Colonic mucosa (tissue), 4 donors: ENCODE data around the gene FCER2. TPM values are rescaled to one million over a fixed set of nuclear protein-coding genes. Genes with fewer than 3 reads are reported as not detected.
A peak's percentile ranks its signal among the peaks of the same experiment; 100 is the strongest.

Experiments
- DNase-seq: peaks from one replicate; pipeline ENCODE4 v3.0.0-alpha.2; 2020
- H3K27ac ChIP-seq: fragments of 200-600 bp; one replicate; pipeline ENCODE4 v1.8.0; 2021
- H3K27me3 ChIP-seq: fragments of 200-600 bp; one replicate; pipeline ENCODE4 v1.8.0; 2021
- H3K36me3 ChIP-seq: fragments of 200-600 bp; one replicate; pipeline ENCODE4 v1.8.0; 2021
- H3K4me1 ChIP-seq: fragments of 200-600 bp; one replicate; pipeline ENCODE4 v1.8.0; 2021; ENCODE audit warnings: mild to moderate bottlenecking
- H3K4me3 ChIP-seq: fragments of 200-600 bp; one replicate; pipeline ENCODE4 v1.8.0; 2021
- H3K9ac ChIP-seq, 2 donors: one replicate each; pipeline ENCODE4 v1.7.0; 2013; ENCODE audit warnings: control low read depth in 2 of 2, low read depth in 2 of 2, low read length in 2 of 2
- H3K9me3 ChIP-seq: fragments of 200-600 bp; one replicate; pipeline ENCODE4 v1.8.0; 2021
- intact Hi-C: fragments of 100-400 bp; cut with DNase I; formaldehyde crosslinking; loops from one replicate; pipeline ENCODE4 v1.14.1; 2022
- total RNA-seq, 2 donors: library from RNA; stranded (reverse); fragmentation: NEBNext Ultra II Directional in 1 of 2; extraction: Animal tissue kit (Norgen Biotek cat#: 25700) in 1 of 2; gene quantifications; one replicate each; pipeline ENCODE4 v1.2.1, GENCODE V29; 2021
- TF ChIP-seq, protein P1 (sequence below): fragments of 200-600 bp; IDR thresholded peaks from one replicate; pipeline ENCODE4 v1.8.0; 2022; ENCODE audit warnings: antibody characterized with exemption, mild to moderate bottlenecking
- donor health status: healthy.
- donor health status: DM: no; HTN: no; CAD: no.
- donor health status: DM: no; HTN: no; CAD: no.

FCER2 gene
- total RNA-seq, 2 donors from 2014 or later, result 0.35 to 1.3 TPM

DNA sequence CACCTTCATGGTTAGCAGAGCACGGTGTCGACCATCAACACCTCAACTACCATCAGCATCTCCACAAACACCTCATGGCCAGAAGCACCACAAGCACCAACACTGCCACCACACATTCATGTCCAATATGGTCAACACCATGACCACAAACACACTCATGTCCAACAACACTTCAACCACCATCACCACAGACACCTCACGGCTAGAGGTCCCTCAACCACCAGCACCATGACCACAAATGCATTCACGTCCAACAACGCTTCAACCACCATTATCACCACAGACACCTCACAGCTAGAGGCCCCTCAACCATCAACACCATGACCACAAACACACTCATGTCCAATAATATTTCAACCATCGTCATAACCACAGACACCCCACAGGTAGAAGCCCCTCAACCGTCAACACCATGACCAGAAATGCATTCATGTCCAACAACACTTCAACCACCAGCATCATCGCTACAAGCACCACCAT, 11.1 kb downstream of the FCER2 start:
- TF ChIP-seq, protein P1, sequence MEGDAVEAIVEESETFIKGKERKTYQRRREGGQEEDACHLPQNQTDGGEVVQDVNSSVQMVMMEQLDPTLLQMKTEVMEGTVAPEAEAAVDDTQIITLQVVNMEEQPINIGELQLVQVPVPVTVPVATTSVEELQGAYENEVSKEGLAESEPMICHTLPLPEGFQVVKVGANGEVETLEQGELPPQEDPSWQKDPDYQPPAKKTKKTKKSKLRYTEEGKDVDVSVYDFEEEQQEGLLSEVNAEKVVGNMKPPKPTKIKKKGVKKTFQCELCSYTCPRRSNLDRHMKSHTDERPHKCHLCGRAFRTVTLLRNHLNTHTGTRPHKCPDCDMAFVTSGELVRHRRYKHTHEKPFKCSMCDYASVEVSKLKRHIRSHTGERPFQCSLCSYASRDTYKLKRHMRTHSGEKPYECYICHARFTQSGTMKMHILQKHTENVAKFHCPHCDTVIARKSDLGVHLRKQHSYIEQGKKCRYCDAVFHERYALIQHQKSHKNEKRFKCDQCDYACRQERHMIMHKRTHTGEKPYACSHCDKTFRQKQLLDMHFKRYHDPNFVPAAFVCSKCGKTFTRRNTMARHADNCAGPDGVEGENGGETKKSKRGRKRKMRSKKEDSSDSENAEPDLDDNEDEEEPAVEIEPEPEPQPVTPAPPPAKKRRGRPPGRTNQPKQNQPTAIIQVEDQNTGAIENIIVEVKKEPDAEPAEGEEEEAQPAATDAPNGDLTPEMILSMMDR, result no peak
- Histone ChIP-seq H3K9me3 (no peaks in the 10 kb centered on the region), H3K4me1 (no peaks in the 10 kb centered on the region), H3K4me3 (no peak overlapping the region), H3K9ac (no peak overlapping the region), H3K27ac (no peak overlapping the region), H3K36me3 (no peaks in the 10 kb centered on the region), H3K27me3 (no peaks in the 10 kb centered on the region)
- DNase-seq, result no peak
- intact Hi-C loops, result no loop called here

DNA sequence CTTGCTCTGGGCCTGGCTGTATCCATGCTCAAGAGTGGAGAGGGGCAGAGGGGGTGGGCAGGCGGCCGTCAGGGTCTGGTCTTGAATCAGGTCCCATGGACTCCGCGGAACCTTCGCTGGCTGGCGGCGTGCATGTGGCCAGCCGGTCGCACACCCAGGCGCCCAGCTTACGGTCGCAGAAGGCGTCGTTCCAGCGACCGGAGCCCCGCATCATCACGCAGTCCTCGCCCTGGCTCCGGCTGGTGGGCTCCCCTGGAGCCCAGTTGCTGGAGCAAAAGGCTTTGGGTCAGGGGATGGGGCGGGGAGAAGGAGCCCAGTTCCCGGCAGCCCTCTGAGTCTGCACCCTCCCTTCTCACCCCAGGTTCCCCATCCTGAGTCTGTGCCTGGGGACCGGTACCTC, 12.8 kb downstream of the FCER2 start:
- H3K9me3 ChIP-seq, result no peaks in the 10 kb centered on the region
- no peaks in the 10 kb centered on the region for H3K36me3 ChIP-seq
- no peak overlapping the region for H3K4me3 ChIP-seq
- intact Hi-C loops, result no loop called here
- TF ChIP-seq, protein P1, result no peak
- no peaks in the 10 kb centered on the region for H3K4me1 ChIP-seq
- no peak overlapping the region for H3K27ac ChIP-seq
- H3K9ac ChIP-seq, result no peak overlapping the region
- no peak for DNase-seq
- H3K27me3 ChIP-seq, result no peaks in the 10 kb centered on the region

DNA sequence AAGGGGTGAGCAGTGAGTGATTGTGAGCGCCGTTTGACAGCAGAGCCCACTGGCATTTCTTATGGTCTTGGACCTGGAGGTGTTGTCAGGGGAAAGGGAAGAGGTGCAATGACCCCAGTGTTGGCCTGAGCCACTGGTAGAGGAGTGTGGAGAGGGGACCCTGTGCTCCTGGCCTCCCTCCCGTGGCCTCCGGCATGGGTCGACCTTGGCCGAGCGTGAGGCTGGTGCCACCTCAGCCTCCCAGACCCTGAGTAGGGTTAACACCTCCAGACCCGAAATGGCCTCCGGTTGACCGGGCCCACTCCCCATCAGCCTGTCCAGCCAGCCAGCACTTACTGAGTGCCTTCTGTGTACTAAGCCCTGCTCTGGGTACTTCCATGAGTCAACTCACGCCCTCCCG, 14.8 kb downstream of the FCER2 start:
- intact Hi-C loops, result no loop called here
- no peak overlapping the region for H3K27ac ChIP-seq
- TF ChIP-seq, protein P1, result no peak
- no peaks in the 10 kb centered on the region for H3K27me3 ChIP-seq
- no peaks in the 10 kb centered on the region for H3K36me3 ChIP-seq
- H3K9me3 ChIP-seq, result no peaks in the 10 kb centered on the region
- no peak for DNase-seq
- H3K4me3 ChIP-seq, result no peak overlapping the region
- no peaks in the 10 kb centered on the region for H3K4me1 ChIP-seq
- peak overlapping the region in 1 of 2 donors; percentile 2 for H3K9ac ChIP-seq

DNA sequence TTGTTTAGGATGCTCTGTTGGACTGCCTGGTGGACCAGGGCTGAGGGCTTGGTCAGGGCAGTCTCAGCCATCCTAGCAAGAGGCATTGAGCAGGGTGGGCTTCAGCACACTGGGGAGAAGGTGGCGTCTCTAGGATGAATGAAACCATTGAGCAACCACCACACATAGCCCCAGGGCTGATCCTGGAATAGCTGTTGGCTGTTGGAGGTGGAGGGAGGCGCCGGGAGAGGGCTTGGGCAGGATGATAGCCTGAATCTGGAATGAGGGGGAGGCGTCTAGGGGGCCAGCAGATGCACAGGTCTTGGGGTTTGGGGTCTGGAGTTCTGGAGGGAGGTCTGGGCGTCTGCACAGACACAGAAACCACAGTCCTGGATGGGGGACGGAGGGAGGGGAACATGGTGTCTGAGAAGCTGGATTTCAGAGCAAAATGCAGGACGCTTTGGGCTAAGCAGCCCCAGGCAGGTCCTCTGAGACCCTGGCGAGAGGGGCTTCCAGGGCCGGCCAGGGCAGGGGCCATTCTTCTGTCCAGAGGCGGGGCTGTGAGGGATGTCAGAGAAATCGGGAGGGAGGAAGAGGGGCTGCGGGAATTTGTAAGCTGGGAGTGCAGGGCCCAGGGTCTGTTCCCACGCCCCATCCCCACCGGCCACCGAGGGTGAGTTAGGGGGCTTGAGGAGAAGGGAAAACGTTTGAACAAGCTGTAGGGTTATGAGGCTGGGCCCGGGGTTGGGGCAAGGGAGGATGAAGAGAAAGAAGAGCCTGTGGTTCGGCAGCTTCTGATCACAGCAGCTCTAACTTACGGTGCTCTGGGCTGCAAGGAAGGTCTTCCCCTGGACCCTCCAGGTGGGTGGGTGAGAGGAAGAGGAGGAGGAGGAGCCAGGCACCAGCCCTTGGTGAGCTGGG, 16.1 kb downstream of the FCER2 start:
- Histone ChIP-seq H3K36me3 (no peaks in the 10 kb centered on the region), H3K9me3 (no peaks in the 10 kb centered on the region), H3K4me3 (no peak overlapping the region), H3K27ac (no peak overlapping the region), H3K9ac (no peak overlapping the region), H3K27me3 (no peaks in the 10 kb centered on the region), H3K4me1 (no peaks in the 10 kb centered on the region)
- intact Hi-C loops, result no loop called here
- TF ChIP-seq, protein P1, result no peak
- DNase-seq, result no peak

DNA sequence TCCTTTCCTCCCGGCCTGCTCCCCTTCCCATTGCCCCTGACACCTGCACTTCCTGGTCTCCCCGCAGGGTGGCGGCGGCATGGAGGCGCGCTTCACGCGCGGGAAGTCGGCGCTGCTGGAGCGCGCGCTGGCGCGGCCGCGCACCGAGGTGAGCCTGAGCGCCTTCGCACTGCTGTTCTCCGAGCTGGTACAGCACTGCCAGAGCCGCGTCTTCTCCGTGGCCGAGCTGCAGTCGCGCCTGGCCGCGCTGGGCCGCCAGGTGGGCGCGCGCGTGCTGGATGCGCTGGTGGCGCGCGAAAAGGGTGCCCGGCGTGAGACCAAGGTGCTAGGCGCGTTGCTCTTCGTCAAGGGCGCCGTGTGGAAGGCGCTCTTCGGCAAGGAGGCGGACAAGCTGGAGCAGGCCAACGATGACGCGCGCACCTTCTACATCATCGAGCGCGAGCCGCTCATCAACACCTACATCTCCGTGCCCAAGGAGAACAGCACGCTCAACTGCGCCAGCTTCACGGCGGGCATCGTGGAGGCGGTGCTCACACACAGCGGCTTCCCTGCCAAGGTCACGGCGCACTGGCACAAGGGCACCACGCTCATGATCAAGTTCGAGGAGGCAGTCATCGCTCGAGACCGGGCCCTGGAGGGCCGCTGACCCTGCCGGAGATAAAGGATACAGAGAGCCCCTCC, 19.6 kb downstream of the FCER2 start:
- H3K27ac ChIP-seq, result no peak overlapping the region
- no peaks in the 10 kb centered on the region for H3K36me3 ChIP-seq
- no peaks in the 10 kb centered on the region for H3K27me3 ChIP-seq
- no peak for DNase-seq
- intact Hi-C loops, result loop anchor here (2.0 kb wide), 1 partner anchor 116 kb away; no protein-coding TSS in a partner anchor
- H3K9me3 ChIP-seq, result no peaks in the 10 kb centered on the region
- peak overlapping the region; percentile 83 for H3K4me3 ChIP-seq
- peak overlapping the region in 1 of 2 donors; percentile 99 for H3K9ac ChIP-seq
- TF ChIP-seq, protein P1, result no peak
- H3K4me1 ChIP-seq, result no peaks in the 10 kb centered on the region
